GM21619 (cell line): ENCODE data around the gene COL5A2.
A peak's percentile ranks its signal among the peaks of the same experiment; 100 is the strongest.

Experiments
- ATAC-seq: cut with Tn5 transposase; IDR thresholded peaks from one replicate; pipeline ENCODE4 v1.9.1; 2021; ENCODE audit not compliant: unreplicated experiment

The COL5A2 gene

DNA sequence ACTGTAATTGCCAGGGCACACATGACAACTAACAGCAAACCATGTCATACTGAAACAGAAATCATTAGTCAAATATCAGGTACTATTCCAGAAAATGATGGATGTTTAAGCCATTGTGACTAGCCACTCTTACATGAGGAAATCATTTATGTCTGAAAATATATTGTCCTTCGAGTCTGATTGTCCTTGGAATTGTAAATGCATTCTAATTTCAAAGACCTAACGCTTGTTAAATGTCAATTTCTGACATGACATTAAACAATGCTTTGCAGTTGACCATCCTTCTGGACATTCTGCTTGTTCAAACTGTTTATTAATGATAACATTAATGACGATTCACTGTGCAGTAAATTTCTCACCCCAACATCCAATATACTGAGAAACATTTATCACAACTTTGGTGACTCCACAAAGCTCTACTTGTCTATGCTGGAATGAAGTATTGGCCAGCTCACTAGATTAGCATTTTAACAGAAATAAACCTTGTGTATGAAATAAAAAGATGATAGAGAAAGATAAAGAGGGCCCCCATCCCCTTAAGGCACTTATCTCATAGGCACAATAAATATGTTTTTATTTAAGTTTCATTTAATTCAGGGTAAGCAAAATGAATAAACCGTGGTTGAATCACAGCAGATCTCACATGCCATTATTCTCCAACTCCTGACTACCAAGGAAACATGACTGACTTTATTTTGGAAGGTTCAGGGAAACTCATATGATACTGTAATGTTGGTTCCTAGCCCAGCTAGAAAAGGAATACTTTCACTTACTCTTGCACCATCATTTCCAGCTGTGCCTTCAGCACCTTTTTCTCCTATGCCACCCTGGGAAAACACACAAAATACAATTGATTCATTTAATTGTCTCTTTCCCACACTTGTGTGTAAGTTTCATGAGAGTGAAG, 123.1 kb downstream of the COL5A2 start:
- no peak for ATAC-seq

DNA sequence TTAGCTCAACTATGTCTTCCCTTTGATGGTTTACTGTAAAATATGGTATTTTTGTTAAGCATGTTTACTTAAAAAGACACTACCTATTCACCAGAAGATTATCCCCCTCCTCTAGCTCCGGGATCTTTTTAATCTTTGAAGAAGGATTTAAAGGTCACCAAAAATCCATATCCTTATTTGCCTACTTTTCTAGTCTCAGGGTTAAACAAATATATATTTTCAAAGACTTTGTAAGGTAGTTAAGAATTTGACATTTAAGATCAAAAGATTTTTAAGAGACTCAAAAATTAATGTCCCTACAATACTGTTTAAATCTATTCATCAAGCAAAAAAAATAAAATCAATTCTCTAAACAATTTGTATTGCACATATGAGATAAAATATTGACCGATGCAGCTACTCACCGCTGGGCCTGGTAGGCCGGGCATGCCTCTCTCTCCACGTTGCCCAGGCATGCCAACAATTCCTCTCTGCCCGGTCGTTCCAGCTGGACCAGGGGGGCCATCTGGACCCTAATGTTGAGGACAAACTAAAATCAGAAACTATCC, 129.3 kb downstream of the COL5A2 start:
- no peak for ATAC-seq

DNA sequence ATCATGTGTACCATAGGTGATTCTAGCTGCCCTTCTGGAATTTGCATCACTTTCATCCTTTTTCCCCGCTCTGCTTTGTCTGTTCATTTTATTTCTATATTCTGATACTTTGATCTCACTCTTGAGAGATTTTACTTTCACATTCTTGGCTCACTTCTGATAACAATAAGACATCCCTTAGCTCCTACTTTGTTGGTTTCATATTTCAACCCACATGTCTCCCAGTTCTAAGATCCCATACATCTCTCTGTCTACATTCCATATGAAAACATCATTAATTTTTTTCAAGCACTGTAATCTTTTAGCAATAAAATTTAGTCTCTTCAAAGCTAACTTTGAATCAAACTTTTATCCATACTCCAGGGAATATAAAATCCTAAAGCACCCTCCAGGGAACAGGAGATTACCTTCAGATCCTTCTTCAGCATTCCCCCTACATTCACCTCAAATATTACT, 129.8 kb downstream of the COL5A2 start:
- no peak for ATAC-seq

DNA sequence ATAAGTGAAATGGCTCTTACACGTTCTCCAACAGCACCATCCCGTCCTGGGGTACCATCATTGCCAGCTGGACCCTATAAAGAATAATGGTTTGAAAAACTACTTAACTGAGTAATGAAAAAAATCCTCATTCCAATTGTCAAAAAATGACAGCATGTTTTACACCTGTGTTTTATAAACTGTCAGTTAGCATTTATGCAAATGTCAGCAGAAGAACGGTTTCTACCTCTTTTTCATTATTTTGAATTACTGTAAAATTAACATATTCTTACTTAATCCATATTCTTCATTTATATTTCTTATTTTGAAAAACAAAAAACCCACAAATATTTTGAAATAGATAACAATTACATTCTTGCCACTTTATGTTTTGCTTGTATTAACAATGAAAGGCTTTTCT, 131.4 kb downstream of the COL5A2 start:
- ATAC-seq: no peak

DNA sequence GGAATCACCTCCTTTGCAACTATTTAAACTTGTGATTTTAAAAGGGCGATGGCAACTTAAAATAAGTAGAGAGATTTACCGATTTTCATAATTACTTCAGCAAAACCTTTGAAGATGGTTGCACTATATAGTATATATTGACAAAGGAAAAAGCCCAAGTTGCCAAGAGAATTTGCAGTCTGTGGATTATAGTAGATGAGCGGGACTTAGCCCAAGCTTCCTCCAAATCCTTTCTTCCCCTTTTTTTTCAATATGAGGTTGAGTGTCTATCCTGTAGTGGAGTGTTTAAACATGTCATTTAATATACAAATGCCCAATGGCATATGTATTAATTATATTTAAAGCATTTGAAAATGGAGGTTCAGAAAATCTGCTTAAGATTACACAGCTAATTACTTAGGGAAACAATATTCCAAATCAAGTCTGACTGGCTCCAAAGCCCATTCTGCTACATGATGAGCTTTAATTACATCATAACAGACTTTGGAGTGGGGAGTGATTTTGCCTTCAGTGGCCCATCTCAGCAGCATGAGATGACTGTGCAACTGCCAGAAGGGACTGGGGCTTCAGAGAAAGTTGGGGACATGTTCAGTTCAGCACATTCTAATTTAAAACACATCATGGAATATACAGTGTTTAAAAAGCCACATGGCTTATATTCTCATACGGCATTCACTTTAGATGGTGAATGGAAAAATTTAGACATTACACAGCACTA, 132.2 kb downstream of the COL5A2 start:
- no peak for ATAC-seq

DNA sequence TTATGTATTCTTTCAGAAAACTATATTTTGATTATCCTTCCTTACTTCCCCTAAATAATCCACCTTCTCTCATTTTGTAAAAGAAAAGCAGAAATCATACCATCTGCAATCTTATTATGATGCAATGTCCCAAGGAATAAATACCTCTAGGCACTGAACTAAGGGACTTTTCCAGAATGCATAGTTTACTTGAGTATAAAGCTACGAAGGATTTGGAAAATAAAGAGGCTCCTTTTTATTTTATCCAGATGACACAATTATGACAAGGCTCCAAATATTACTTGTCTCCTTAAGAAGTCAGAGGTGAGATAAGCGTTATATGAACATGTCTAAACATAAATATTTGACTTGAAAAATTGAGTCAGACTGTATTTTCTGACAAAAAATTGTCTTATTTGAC, 133.2 kb downstream of the COL5A2 start:
- ATAC-seq: no peak

DNA sequence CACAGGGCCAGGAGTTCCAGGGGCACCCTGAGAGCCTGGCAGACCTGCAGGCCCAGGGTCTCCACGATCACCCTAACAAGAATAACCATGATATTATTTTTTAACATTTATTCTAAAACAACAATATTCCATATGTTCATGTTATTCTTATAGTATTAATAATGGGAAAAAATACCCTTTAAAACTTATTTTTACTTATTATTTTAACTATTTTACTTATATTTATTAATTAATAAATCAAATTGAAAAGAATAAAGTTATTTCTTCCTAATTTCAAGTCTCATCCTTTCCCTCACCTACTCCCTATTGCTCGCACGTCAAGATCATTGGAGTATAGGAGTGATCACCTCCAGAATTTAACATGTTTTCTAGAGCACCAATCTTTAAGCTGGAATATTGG, 133.7 kb downstream of the COL5A2 start:
- no peak for ATAC-seq

DNA sequence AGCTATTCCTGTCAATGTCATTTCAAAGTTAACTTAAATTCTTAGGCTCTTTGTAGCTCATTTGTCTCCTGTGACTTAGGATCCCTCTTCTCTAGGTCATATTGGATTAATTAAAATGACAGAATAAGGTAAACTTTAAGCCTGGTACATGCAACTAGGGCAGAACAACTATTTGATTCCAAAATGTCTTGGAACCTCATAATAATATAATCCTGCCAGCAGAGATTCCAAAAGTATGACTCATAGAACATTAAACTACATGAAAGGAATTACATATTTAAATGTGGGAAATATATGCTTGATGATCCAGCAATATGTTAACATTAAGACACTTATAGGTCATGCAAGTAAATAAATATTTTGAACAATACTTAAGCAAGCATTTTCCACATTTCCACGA, 142.0 kb downstream of the COL5A2 start:
- no peak for ATAC-seq

DNA sequence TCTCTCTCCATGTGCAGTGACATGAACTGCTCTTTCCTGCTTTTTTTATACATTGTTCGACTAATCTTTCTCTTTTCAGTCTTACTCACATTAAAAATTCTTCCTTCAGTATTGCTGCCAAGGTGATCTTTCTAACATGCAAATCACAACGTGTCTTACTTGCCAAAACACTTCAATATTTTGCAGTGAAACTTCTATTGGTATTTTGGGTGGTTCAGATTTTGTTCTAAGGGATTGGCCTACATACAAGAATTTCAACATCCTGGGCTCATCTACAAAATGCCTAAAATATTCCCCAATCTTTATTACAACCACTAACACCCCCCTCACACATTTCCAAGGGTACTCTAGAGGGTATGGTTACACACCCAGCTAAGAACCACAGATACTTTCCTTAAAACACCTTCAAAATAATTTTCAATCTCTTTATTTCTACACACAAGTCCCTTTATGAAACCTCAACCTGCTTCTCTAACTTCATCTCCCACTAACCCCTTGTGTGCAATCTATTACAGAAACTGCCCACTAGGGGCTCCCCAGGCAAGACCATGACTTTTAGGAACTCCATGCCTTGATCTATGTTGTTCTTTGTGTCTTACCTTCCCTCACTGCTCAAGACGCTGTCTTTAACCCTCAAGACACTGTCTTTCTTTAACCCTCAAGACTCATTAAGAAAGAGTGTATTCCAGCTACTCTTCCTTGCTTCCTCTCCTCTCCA, 154.5 kb downstream of the COL5A2 start:
- ATAC-seq: peak; percentile 79

DNA sequence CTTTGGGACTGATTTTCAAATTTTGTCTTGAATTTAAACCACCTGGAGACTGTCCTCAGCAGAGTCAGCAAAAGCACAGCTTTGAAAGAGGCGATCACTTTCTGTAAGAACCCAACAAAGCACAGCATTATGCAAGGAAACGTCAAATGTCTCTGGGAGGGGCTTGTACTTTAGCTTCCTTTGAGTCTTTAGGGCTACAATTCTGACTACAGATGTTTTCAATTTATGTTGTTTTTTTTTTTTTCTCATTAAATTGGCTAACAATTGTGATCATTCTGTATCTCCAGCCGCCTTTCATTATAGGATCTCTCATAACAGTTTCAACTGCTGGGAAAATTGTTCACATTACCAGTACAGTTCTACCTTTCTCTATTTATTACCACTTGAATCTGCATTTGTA, 157.1 kb downstream of the COL5A2 start:
- ATAC-seq: no peak

DNA sequence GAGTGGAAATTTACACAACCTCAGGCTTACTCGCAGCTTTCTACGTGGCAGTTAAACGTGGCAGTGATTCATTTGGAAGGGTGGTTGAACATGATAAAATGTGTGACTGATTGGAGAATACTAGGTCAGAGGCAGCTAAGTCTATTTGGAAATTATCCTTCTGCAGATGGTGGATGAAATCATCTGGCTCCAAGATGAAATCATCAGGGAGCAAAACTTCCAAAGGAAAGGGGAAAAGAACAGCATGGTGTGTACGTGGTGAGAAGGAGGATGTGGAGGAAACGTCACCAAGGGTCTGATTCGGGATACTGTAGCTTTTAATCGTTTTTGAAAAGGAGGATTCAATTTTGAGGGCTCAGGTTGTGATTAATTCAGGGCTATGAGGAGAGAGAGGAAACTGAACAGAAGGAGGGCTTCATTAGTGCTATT, 157.5 kb downstream of the COL5A2 start:
- no peak for ATAC-seq

DNA sequence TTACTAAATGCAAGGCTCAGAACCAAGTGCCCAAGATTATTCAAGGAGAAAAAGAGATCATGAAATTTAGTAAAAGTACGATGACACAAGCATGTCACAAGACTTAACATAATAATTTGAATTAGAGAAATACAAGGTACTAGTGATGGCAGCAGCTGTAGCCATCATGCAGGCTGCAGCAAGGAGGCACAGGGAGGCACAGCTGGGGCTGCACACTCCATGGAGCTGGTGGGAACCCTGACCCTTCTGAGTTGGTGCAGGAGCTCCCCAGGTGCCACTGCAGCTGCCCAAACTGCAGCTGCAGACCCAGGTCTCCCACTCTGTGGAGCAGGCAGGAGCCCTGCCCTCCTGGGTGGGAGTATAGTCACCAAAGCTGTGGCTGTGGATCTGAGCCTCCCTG, 159.4 kb downstream of the COL5A2 start:
- ATAC-seq: no peak

DNA sequence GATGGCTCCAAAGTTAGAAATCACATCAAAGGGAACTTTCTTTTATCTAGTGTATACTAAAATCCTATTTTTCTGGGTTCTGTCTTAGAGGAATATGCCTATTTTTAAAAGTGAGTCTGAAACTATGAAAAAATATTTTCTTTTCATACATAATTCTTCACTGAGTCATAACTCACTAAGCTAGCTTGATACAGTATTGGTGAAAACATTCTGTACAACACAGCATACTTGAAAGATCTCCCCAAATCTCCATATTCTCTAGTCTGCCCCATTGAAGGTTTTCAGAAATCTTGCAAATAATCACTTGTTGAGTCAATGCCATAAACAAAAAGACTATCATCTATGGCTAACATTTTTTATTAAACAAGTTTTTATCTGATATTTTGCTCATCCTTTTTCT, 160.9 kb downstream of the COL5A2 start:
- ATAC-seq: no peak

DNA sequence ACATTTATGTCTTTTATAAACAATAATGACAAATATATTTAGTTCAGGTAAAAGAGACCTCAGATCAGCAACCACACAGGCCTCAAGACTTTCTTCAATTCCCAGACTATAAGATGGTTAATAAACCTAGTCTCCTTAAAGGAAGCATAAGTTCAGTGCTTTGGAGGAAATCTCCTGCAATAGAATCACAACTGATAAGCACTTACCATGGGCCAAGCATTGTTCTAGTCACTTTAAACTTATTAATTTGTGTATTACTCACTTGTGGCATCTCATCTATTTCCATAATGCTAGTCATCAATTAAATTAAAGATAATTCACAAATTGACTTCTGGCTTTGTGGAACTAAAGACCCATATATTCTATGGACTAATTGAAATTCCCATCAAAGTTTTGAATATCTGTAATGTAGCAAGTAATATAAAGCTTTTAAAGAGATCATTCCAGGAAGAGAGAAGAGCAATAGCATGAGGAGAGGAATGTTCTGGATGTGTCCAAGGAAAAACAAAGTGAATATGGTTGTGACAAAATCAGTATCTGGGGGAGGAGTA, 163.2 kb downstream of the COL5A2 start:
- ATAC-seq: no peak

DNA sequence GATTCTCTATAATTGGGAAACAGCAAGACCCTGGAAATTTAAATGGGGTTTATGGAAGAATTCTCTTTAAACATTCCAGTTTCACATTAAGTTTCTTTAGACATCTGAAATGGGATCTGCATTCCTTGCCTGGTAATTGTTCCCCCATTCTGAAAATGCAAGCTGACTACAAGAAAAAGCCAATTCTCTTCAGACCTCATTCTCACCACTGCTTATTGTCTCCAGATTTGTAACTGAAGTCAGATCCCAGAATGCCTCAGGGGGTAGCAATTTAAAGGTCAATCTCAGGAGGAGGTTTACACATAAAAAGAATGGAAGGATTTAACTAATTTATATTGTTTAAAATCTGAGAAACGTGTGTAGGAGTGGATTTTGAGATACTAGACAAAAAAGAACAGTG, 164.2 kb downstream of the COL5A2 start:
- no peak for ATAC-seq

DNA sequence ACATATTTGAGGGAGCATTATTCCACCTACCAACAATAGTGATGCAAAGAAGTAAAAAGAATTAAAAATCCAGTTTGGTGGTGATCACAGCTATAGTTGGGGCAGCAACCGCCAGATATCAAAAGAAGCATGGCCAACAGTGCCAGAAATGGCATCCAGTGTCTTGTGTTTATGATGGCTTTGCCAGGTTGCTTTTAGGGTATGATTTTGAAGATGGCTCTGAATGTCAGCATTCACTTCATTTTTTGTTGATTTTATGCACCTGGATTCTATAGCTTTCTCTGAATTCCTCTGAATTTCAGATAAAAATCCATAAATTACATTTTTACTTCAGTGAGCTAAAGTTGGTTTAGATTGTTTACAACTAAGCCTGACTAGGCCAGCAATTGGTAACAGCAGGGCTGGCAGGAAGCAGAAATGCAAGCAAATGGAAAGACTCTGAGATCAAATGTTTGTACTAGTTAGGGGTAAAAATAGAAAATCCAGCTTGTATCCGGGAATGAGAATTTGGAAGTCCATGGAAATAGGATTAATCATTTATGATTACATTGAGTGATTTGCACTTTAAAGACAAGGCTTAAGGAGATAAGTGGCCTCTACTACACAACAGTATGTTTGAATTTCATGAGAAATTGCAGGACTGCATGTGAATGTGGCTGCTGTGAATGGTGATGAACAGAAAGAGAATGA, 165.0 kb downstream of the COL5A2 start:
- ATAC-seq: no peak

DNA sequence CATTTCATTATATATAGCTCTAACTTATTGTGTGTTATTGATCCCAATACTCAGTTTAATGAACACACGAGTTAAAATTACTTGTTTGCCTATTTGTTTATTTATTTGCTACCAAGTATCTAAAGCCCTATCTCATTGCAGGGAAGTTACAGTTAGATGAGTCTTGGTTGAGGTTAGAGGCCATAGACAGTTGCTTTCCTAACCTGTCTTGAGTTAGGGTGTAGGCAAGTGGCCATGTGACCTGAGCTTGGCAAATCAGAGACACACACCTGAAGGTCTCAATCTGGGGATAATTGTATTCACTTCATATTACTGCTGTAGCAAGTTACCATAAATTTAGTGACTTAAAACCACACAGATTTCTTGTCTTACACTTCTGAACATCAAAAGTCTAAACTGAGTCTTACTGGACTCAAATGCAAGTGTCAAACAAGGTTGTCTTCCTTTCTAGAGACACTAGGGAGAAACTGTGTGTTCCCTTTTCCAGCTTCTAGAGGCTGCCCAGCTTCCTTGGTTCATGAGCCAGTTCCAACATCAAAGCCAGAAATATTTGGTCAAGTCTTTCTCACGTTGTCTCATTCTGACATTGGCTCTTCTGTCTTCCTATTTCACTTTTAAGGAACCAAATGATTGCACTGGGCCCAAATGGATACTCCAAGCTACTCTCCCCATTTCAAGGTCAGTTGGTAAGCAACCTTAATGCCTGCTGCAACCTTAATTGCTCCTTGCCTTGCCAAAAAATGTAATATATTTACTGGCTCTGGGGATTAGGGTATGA, 165.7 kb downstream of the COL5A2 start:
- no peak for ATAC-seq

DNA sequence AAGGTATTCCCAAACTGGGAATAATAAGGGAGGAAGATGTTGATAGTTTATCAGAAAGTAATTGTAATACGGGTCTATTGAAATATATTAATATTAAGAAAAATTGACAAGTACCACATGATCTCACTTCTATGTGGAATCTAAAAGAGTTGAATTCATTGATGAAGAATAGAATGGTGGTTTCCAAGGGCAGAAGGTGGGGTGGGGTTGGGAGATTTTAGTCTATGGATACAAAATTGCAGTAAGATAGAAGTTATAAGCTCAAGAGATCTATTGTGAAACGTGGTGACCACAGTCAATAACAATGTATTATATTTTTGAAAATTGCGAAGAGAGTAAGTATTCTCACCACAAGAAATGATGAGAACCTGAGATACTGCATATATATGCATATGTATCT, 166.5 kb downstream of the COL5A2 start:
- ATAC-seq: no peak

DNA sequence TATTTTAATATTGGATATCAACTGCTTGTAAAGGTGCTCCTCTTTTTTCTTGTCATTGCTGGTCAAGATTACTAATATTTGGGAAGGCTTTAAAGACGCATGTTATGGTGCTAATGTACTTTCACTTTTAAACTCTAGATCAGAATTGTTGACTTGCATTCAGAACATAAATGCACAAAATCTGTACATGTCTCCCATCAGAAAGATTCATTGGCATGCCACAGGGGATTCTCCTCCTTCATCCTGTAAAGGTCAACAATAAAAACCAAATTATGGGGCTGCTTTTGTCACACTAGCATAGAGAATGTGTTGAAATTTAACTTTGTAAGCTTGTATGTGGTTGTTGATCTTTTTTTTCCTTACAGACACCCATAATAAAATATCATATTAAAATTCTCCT, 167.2 kb downstream of the COL5A2 start:
- no peak for ATAC-seq

DNA sequence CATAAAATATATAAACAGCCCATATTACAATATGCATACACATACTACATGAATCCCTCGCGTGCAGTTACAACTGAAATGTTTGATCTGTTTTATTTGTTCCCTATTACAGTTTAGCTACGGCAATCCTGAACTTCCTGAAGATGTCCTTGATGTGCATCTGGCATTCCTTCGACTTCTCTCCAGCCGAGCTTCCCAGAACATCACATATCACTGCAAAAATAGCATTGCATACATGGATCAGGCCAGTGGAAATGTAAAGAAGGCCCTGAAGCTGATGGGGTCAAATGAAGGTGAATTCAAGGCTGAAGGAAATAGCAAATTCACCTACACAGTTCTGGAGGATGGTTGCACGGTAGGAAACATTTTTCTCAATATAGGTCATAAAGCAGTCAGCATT, 169.0 kb downstream of the COL5A2 start:
- ATAC-seq: no peak
